MM.1S (cell line): ENCODE data around the gene RAB12.

Experiments used
- DNase-seq: peaks from one replicate; pipeline ENCODE4 v3.0.0-alpha.2; 2015
- H2AFZ ChIP-seq: fragments of 300-600 bp; sonication (generic); 2 replicates; pipeline ENCODE4 v1.6.0; 2016; ENCODE audit warnings: antibody characterized with exemption, low read length
- H3F3A ChIP-seq: fragments of 300-600 bp; sonication (generic); 2 replicates; pipeline ENCODE4 v1.6.1; 2016; ENCODE audit warnings: mild to moderate bottlenecking, antibody characterized with exemption, low read length, moderate library complexity, mixed read lengths; ENCODE audit not compliant: insufficient read depth
- H3K27ac ChIP-seq: fragments of 300-600 bp; sonication (generic); 2 replicates; pipeline ENCODE4 v1.5.1; 2016; ENCODE audit warnings: mild to moderate bottlenecking, low read length
- H3K27me3 ChIP-seq: fragments of 300-600 bp; sonication (generic); replicated peaks from 2 replicates; pipeline ENCODE4 v1.6.0; 2016; ENCODE audit warnings: low read length; ENCODE audit not compliant: insufficient read depth
- H3K36me3 ChIP-seq: fragments of 300-600 bp; sonication (generic); replicated peaks from 2 replicates; pipeline ENCODE4 v1.6.1; 2016; ENCODE audit warnings: mild to moderate bottlenecking, low read length, mixed read lengths; ENCODE audit not compliant: insufficient read depth
- H3K4me1 ChIP-seq: fragments of 300-600 bp; sonication (generic); 2 replicates; pipeline ENCODE4 v1.6.1; 2016; ENCODE audit warnings: low read length, mixed read lengths
- H3K4me2 ChIP-seq: fragments of 300-600 bp; sonication (generic); 2 replicates; pipeline ENCODE4 v1.6.0; 2016; ENCODE audit warnings: low read depth, low read length
- H3K4me3 ChIP-seq: fragments of 300-600 bp; sonication (generic); 2 replicates; pipeline ENCODE4 v1.5.1; 2016; ENCODE audit warnings: low read length, mixed read lengths
- H3K79me2 ChIP-seq: fragments of 300-600 bp; sonication (generic); 2 replicates; pipeline ENCODE4 v1.6.1; 2016; ENCODE audit warnings: mixed run types, low read length, mixed read lengths
- H3K9ac ChIP-seq: fragments of 300-600 bp; sonication (generic); 2 replicates; pipeline ENCODE4 v1.6.1; 2016; ENCODE audit warnings: low read length, mixed read lengths
- H3K9me2 ChIP-seq: fragments of 300-600 bp; sonication (generic); replicated peaks from 2 replicates; pipeline ENCODE4 v1.6.1; 2016; ENCODE audit warnings: mild to moderate bottlenecking, low read length, mixed read lengths; ENCODE audit not compliant: insufficient read depth
- H3K9me3 ChIP-seq: fragments of 300-600 bp; sonication (generic); replicated peaks from 2 replicates; pipeline ENCODE4 v1.6.1; 2016; ENCODE audit warnings: mild to moderate bottlenecking, low read length, mixed read lengths; ENCODE audit not compliant: insufficient read depth
- H4K20me1 ChIP-seq: fragments of 300-600 bp; sonication (generic); 2 replicates; pipeline ENCODE4 v1.6.1; 2016; ENCODE audit warnings: mild to moderate bottlenecking, low read length, moderate library complexity, mixed read lengths; ENCODE audit not compliant: insufficient read depth
- CTCF ChIP-seq: fragments of 300-600 bp; sonication (generic); IDR thresholded peaks from 2 replicates; pipeline ENCODE4 v1.5.1; 2016; ENCODE audit warnings: antibody characterized with exemption, low read length, mixed read lengths
- EZH2 ChIP-seq: fragments of 300-600 bp; sonication (generic); optimal IDR thresholded peaks from 2 replicates; pipeline ENCODE3; 2017; ENCODE audit warnings: low read depth, mild to moderate bottlenecking, antibody characterized with exemption, low read length, mixed read lengths
- EZH2phosphoT487 ChIP-seq: fragments of 300-600 bp; sonication (generic); IDR thresholded peaks from 2 replicates; pipeline ENCODE4 v1.6.1; 2018; ENCODE audit warnings: antibody characterized with exemption, low read length

The RAB12 gene

GRCh38 chr18:8630546-8630945 is 21.3 kb downstream of the RAB12 start:
- H3K79me2 ChIP-seq = peaks cover 67% of the 10 kb centered on the region
- no peaks in the 10 kb centered on the region for H3K27me3 ChIP-seq
- TF ChIP-seq EZH2phosphoT487 (no peak), CTCF (no peak), EZH2 (no peak)
- no peaks in the 10 kb centered on the region for H3K4me1 ChIP-seq
- H3F3A ChIP-seq = no peaks in the 10 kb centered on the region
- no peaks in the 10 kb centered on the region for H3K9me3 ChIP-seq
- peaks cover 25% of the 10 kb centered on the region for H3K36me3 ChIP-seq
- no peak overlapping the region for H3K27ac ChIP-seq
- no peak overlapping the region for H3K9ac ChIP-seq
- no peaks in the 10 kb centered on the region for H4K20me1 ChIP-seq
- H3K4me3 ChIP-seq = no peak overlapping the region
- DNase-seq = no peak
- H3K9me2 ChIP-seq = no peaks in the 10 kb centered on the region
- no peak overlapping the region for H2AFZ ChIP-seq
- H3K4me2 ChIP-seq = no peak overlapping the region

- DNase-seq = no peak
- Histone ChIP-seq H3K9ac (no peak overlapping the region), H3K4me3 (no peak overlapping the region), H2AFZ (no peak overlapping the region), H3F3A (no peaks in the 10 kb centered on the region), H3K27me3 (no peaks in the 10 kb centered on the region), H3K27ac (no peak overlapping the region), H3K79me2 (peaks cover 60% of the 10 kb centered on the region), H3K36me3 (peaks cover 21% of the 10 kb centered on the region), H4K20me1 (no peaks in the 10 kb centered on the region), H3K4me2 (no peak overlapping the region), H3K4me1 (no peaks in the 10 kb centered on the region), H3K9me2 (no peaks in the 10 kb centered on the region), H3K9me3 (no peaks in the 10 kb centered on the region)
- no peak for TF ChIP-seq EZH2phosphoT487
- no peak for TF ChIP-seq EZH2
- no peak for TF ChIP-seq CTCF
Measured at GRCh38 chr18:8631265-8631664, 22.0 kb downstream of the RAB12 start.

GRCh38 chr18:8632386-8632785 is 23.1 kb downstream of the RAB12 start:
- Histone ChIP-seq H3F3A (no peaks in the 10 kb centered on the region; the same call in 1 of the 2 replicates), H3K4me1 (no peaks in the 10 kb centered on the region), H3K9ac (no peak overlapping the region), H3K27me3 (no peaks in the 10 kb centered on the region), H4K20me1 (no peaks in the 10 kb centered on the region), H2AFZ (no peak overlapping the region), H3K9me2 (no peaks in the 10 kb centered on the region), H3K79me2 (peaks cover 49% of the 10 kb centered on the region), H3K4me2 (no peak overlapping the region), H3K27ac (no peak overlapping the region), H3K4me3 (no peak overlapping the region), H3K36me3 (peaks cover 21% of the 10 kb centered on the region), H3K9me3 (no peaks in the 10 kb centered on the region)
- TF ChIP-seq EZH2 (no peak), EZH2phosphoT487 (no peak), CTCF (no peak)
- no peak for DNase-seq
